ENCODE results near the gene SLC22A1. TPM values are rescaled to one million over a fixed set of nuclear protein-coding genes. Genes with fewer than 3 reads are reported as not detected.

SLC22A1 gene
- total and polyA plus RNA-seq, 2 of the 4 experiments (the other 2 are of a cell fraction) = 0.10 TPM; not detected in 1

DNA sequence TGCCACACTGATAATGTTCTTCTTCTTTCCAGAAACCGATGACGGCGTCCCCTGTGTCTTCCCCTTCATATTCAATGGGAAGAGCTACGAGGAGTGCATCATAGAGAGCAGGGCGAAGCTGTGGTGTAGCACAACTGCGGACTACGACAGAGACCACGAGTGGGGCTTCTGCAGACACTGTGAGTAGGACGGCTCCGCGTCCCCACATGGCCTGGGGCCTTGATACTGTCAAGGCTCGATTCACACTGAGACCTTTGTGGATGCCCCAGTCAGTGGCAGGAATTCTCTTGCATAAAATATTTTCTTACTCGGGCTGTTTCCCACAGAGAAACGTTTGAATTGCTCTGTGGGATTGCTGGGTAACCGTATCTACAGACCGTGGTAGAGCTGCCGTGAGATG, 41.5 kb upstream of the SLC22A1 start:
- H3K4me3 ChIP-seq (ENCODE audit: insufficient read depth, low read depth, low read length) = no peak overlapping the region
- ATAC-seq (ENCODE audit: low read depth) (no peak), DNase-seq (no peak)
- H3K4ac ChIP-seq (ENCODE audit: low read depth, low read length) = no peak overlapping the region
- dilution Hi-C loops (cut with HindIII; ENCODE audit: low sequenced_read_pairs, unreplicated experiment) = no loop called here
- no peak overlapping the region for H2BK15ac ChIP-seq (ENCODE audit: low read depth, low read length)
- H2BK120ac ChIP-seq (ENCODE audit: low read depth, low read length) = no peak overlapping the region
- no peak overlapping the region for H4K5ac ChIP-seq (ENCODE audit: low read depth, low read length)
- no peak overlapping the region for H2AFZ ChIP-seq (replicated peaks; ENCODE audit: low read length, poor library complexity)
- peaks cover 14% of the 10 kb centered on the region for H3K4me1 ChIP-seq (ENCODE audit: control insufficient read depth, insufficient read depth, low read length)
- H3K9me1 ChIP-seq (ENCODE audit: insufficient read depth, low read length) = peaks cover 23% of the 10 kb centered on the region
- intact Hi-C loops (cut with micrococcal nuclease) = no loop called here
- no peak overlapping the region for H2AK9ac ChIP-seq (replicated peaks; ENCODE audit: low read depth, low read length, poor library complexity)
- H2AK5ac ChIP-seq (ENCODE audit: low read depth, low read length) = no peak overlapping the region
- H3K79me1 ChIP-seq (ENCODE audit: low read depth in 1 of 2, low read length in 2 of 2) = peaks cover 11 to 17% of the 10 kb centered on the region in 2 experiments
- no peak for TF ChIP-seq MXI1 (IDR thresholded peaks at IDR 0.05; ENCODE audit: borderline replicate concordance, low read depth, low read length)
- TF ChIP-seq RAD21 (IDR thresholded peaks at IDR 0.05; ENCODE audit: low read length) = no peak
- TF ChIP-seq MAFK (IDR thresholded peaks at IDR 0.05; ENCODE audit: low read depth, low read length) = no peak
- TF ChIP-seq RFX5 (IDR thresholded peaks at IDR 0.05; ENCODE audit: low read depth, low read length) = no peak
- H2BK20ac ChIP-seq (ENCODE audit: low read depth, low read length) = no peak overlapping the region
- no peak overlapping the region for H3K4me2 ChIP-seq (ENCODE audit: low read depth, low read length)
- no peak overlapping the region for H3K9ac ChIP-seq (ENCODE audit: low read depth, low read length)
- no peak overlapping the region for H3K18ac ChIP-seq (ENCODE audit: low read depth, low read length)
- H3K27ac ChIP-seq (ENCODE audit: insufficient read depth, low read length) = no peak overlapping the region
- in situ Hi-C loops (cut with MboI; ENCODE audit: low sequenced_read_pairs) = no loop called here
- no peak overlapping the region for H4K91ac ChIP-seq (ENCODE audit: insufficient read depth, low read depth, low read length)
- POLR2A ChIA-PET (ENCODE audit: unreplicated experiment) = no interaction called here
- H3K56ac ChIP-seq (ENCODE audit: extremely low read depth, insufficient read depth, low read length) = no peak overlapping the region
- H2BK5ac ChIP-seq (ENCODE audit: low read depth, low read length, poor library complexity, severe bottlenecking) = no peak overlapping the region
- CTCF ChIA-PET = interaction anchor here (1.4 kb wide), 1 partner anchor 8 kb away, joined by 4 read pairs; no protein-coding TSS in a partner anchor
- no peaks in the 10 kb centered on the region for H3K9me3 ChIP-seq (ENCODE audit: control insufficient read depth, insufficient read depth, low read length)
- H4K20me1 ChIP-seq (ENCODE audit: insufficient read depth, low read length) = no peaks in the 10 kb centered on the region; the same call in 1 of the 2 replicates
- BruUV-seq (replicated peaks) = no TSS peak
- 93% methylated on average over 10 of the region's 17 CpGs; no CpG with 5 or more reads in 1 of the 2 experiments for WGBS, 2 experiments (ENCODE audit: extremely low coverage in 2 of 2, insufficient read length in 1 of 2)
- no peak overlapping the region for H4K8ac ChIP-seq (ENCODE audit: low read depth in 2 of 2, low read length in 2 of 2)
- H3K27me3 ChIP-seq (ENCODE audit: control insufficient read depth, insufficient read depth, low read length) = no peaks in the 10 kb centered on the region
- H3K14ac ChIP-seq (replicated peaks; ENCODE audit: low read depth, low read length) = no peak overlapping the region
- H3K23ac ChIP-seq (ENCODE audit: low read depth, low read length) = no peak overlapping the region
- H3K36me3 ChIP-seq (ENCODE audit: control insufficient read depth, insufficient read depth, low read length) = peaks cover 50% of the 10 kb centered on the region
